ENCODE measurements around the gene KIF23.
A peak's percentile ranks its signal among the peaks of the same experiment; 100 is the strongest.

Gene KIF23

DNA sequence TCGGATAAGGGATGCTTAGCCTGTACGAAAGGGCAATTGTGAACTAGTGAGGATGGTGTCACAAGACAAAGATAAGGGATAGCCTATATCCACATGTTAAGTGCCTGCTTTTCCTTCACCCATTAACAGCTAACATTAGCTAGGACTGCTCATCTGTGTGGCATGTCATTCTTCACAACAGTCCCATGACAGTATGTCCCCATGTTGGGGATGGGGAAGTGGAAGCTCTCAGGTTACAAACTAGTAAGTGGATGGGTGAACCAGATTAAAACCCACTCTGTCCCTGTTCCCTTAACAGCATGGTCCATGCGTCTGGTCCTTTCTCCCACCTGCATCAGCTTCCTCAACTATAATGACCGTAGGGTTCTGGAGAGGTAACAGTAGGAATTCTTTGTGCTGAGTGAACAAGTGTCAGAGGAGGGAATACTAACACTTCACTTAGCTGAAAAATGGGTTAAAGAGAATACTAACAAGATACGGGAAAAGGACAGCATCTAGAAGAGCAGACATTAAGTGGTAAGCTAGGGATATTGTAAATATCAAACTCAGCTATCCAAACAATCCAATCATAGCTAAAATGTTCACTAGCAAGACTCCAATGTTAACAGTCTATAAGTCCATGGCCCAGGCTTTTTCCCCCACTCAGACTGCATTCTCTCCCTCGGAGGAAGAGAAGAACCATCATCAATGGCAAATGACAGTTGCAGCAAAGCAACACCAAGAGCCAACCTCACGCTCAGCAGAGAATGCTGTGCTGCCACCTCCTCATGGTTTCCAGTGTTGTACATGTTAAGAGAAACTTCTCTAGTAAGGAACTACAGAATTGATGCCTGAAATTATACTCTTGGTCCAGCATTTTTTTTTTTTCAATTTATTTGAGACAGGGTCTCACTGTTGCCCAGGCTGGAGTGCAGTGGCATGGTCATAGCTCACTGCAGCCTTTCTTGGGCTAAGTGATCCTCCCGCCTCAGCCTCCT, 43.4 kb downstream of the KIF23 start:
- no peak for DNase-seq
- TF ChIP-seq POLR2A (IDR thresholded peaks at IDR 0.05; ENCODE audit: low read length) (no peak), GATA1 (IDR thresholded peaks at IDR 0.05; ENCODE audit: low read depth, low read length) (no peak)

GRCh38 chr15:69459066-69459465, 44.9 kb downstream of the KIF23 start:
- no peak for DNase-seq
- TF ChIP-seq GATA1 (IDR thresholded peaks at IDR 0.05; ENCODE audit: low read depth, low read length), result no peak
- no peak for TF ChIP-seq POLR2A (IDR thresholded peaks at IDR 0.05; ENCODE audit: low read length)

- TF ChIP-seq GATA1 (IDR thresholded peaks at IDR 0.05; ENCODE audit: low read depth, low read length) (no peak), POLR2A (IDR thresholded peaks at IDR 0.05; ENCODE audit: low read length) (no peak)
- DNase-seq, result no peak
Observed at GRCh38 chr15:69460481-69460880, 46.3 kb downstream of the KIF23 start.

GRCh38 chr15:69462030-69462492, 47.9 kb downstream of the KIF23 start:
- TF ChIP-seq POLR2A (IDR thresholded peaks at IDR 0.05; ENCODE audit: low read length) (no peak), GATA1 (IDR thresholded peaks at IDR 0.05; ENCODE audit: low read depth, low read length) (no peak)
- no peak for DNase-seq

DNA sequence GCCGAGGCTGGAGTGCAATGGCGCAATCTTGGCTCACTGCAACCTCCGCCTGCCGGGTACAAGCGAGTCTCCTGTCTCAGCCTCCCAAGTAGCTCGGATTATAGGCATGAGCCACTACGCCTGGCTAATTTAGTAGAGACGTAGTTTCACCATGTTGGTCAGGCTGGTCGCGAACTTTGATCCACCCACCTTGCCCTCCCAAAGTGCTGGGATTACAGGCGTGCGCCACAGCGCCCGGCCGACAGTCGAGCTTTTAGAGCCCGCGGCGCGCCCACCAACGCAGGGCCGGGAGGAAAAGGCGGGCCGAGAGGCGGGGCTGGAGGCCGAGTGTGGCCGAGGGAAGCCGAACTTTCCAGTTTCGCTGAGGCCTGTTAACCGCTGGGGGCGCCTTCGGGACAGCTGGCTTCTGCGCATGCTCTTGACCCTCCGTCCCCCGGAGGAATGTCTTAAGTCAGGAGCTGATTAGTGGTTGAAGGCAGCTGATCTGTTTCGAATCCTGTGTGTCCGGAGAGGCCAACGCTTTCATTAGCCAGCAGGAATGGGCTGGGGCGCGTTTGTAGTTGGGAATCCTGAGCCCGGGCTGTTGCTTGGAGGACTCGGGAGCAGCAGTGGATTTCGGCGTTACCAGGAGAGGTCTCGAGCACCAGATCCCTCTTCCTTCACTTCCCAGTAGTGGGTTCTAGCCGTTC, 48.5 kb downstream of the KIF23 start:
- TF ChIP-seq GATA1 (IDR thresholded peaks at IDR 0.05; ENCODE audit: low read depth, low read length) (no peak), POLR2A (IDR thresholded peaks at IDR 0.05; ENCODE audit: low read length) (peak; percentile 87)

GRCh38 chr15:69463182-69463756, 49.1 kb downstream of the KIF23 start:
- no peak for DNase-seq
- no peak for TF ChIP-seq GATA1 (IDR thresholded peaks at IDR 0.05; ENCODE audit: low read depth, low read length)
- TF ChIP-seq POLR2A (IDR thresholded peaks at IDR 0.05; ENCODE audit: low read length), result peak; percentile 51

More for the DNA sequence above, 48.5 kb downstream of the KIF23 start:
- DNase-seq, result peak; percentile 97

- no peak for DNase-seq
- no peak for TF ChIP-seq POLR2A (IDR thresholded peaks at IDR 0.05; ENCODE audit: low read length)
- no peak for TF ChIP-seq GATA1 (IDR thresholded peaks at IDR 0.05; ENCODE audit: low read depth, low read length)
Observed at GRCh38 chr15:69465253-69465652, 51.1 kb downstream of the KIF23 start.

DNA sequence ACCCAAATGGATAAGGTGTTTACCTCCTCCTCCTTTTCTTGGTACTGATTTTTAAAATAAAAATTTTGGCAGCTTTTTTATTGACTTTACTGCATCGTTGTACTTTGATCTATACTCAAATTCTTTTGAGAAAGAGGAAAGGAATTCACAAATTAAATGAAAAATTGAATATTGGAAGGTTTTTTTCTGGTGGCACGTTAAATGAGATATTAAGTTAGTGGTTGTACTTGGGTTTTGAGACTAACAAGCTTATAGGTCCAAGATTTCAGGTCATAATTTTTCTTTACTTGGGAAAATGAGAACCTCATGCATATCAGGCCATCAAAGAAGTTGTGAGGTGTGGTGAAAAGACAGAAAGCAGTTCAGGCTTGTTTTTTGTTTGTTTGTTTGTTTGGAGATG, 52.6 kb downstream of the KIF23 start:
- DNase-seq, result no peak
- TF ChIP-seq POLR2A (IDR thresholded peaks at IDR 0.05; ENCODE audit: low read length) (no peak), GATA1 (IDR thresholded peaks at IDR 0.05; ENCODE audit: low read depth, low read length) (no peak)

- DNase-seq, result no peak
- TF ChIP-seq GATA1 (IDR thresholded peaks at IDR 0.05; ENCODE audit: low read depth, low read length) (no peak), POLR2A (IDR thresholded peaks at IDR 0.05; ENCODE audit: low read length) (no peak)
Observed at GRCh38 chr15:69467636-69468035, 53.5 kb downstream of the KIF23 start.

GRCh38 chr15:69468241-69469121, 54.3 kb downstream of the KIF23 start:
- DNase-seq, result no peak
- TF ChIP-seq POLR2A (IDR thresholded peaks at IDR 0.05; ENCODE audit: low read length) (no peak), GATA1 (IDR thresholded peaks at IDR 0.05; ENCODE audit: low read depth, low read length) (no peak)

DNA sequence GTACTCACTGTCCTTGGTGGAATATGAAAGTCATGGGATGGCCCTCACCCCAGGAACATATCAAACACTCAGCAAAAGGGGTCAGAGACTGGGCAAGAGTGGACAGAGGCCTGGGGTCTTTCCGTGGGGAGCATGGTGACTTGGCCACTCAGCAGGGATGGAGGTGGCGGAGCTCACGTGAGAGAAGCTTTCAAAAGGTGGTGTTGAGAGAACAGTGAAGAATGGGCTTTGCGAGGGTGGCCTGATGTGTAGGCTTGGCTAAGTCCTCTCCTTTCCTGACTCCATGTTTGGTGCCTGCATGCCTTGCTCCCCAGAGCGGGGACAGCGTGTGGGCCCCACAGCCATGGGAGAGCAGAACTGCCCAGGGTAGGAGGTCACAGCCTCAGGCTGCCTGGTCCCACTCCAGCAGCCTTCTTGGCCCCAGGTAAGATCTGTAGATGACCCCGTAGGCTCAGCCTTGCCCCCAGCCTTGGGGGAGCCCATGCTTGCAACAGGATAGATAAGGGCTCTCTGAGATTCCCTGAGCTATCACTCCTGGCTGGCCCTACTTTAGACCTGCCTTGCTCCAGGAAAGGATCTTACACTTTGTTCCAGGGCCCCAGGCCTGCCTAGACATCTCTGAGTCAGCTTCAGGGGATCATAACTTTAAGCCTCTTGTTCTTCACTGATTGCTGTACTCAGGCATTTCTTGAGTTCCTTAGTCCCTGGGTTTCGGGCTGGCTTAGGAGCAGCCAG, 55.5 kb downstream of the KIF23 start:
- no peak for TF ChIP-seq POLR2A (IDR thresholded peaks at IDR 0.05; ENCODE audit: low read length)
- TF ChIP-seq GATA1 (IDR thresholded peaks at IDR 0.05; ENCODE audit: low read depth, low read length), result no peak
- DNase-seq, result no peak

GRCh38 chr15:69472046-69472445, 57.9 kb downstream of the KIF23 start:
- TF ChIP-seq POLR2A (IDR thresholded peaks at IDR 0.05; ENCODE audit: low read length), result no peak
- no peak for TF ChIP-seq GATA1 (IDR thresholded peaks at IDR 0.05; ENCODE audit: low read depth, low read length)
- DNase-seq, result no peak
